H9 (cell line): ENCODE results near the gene ZNF480. TPM values are rescaled to one million over a fixed set of nuclear protein-coding genes. Genes with fewer than 3 reads are reported as not detected.

Experiments
- DNase-seq: peaks from one replicate; pipeline ENCODE4 v3.0.0-alpha.2; 2017
- H2AFZ ChIP-seq: one replicate; pipeline ENCODE4 v1.6.1; 2013; ENCODE audit warnings: mild to moderate bottlenecking, low read length, control low read depth, moderate library complexity
- H2AK5ac ChIP-seq: 2 replicates; pipeline ENCODE4 v1.6.1; 2013; ENCODE audit warnings: low read length, control low read depth, mixed read lengths; ENCODE audit not compliant: insufficient read length
- H2BK120ac ChIP-seq: one replicate; pipeline ENCODE4 v1.6.1; 2013; ENCODE audit warnings: low read depth, mild to moderate bottlenecking, low read length, control low read depth, inconsistent platforms; ENCODE audit not compliant: poor library complexity, severe bottlenecking
- H2BK12ac ChIP-seq: 2 replicates; pipeline ENCODE4 v1.6.1; 2013; ENCODE audit warnings: low read length, control low read depth, mixed read lengths, low read depth; ENCODE audit not compliant: insufficient read length
- H2BK15ac ChIP-seq: 2 replicates; pipeline ENCODE4 v1.6.1; 2013; ENCODE audit warnings: low read depth, low read length, control low read depth
- H2BK20ac ChIP-seq: one replicate; pipeline ENCODE4 v1.6.1; 2013; ENCODE audit warnings: low read depth, mild to moderate bottlenecking, low read length, control low read depth, inconsistent platforms; ENCODE audit not compliant: poor library complexity, severe bottlenecking
- H2BK5ac ChIP-seq: 2 replicates; pipeline ENCODE4 v1.6.1; 2013; ENCODE audit warnings: low read length, control low read depth, mixed read lengths; ENCODE audit not compliant: insufficient read length
- H3K14ac ChIP-seq: 2 replicates; pipeline ENCODE4 v1.6.1; 2013; ENCODE audit warnings: low read length, control low read depth; ENCODE audit not compliant: insufficient read depth
- H3K18ac ChIP-seq: 2 replicates; pipeline ENCODE4 v1.6.1; 2013; ENCODE audit warnings: low read depth, mild to moderate bottlenecking, mixed read lengths, low read length, control low read depth; ENCODE audit not compliant: insufficient read length
- H3K23ac ChIP-seq: 2 replicates; pipeline ENCODE4 v1.6.1; 2013; ENCODE audit warnings: low read length, control low read depth, mixed read lengths, low read depth; ENCODE audit not compliant: insufficient read length
- H3K23me2 ChIP-seq: 2 replicates; pipeline ENCODE4 v1.6.1; 2013; ENCODE audit warnings: low read depth, mild to moderate bottlenecking, mixed read lengths, low read length, control low read depth; ENCODE audit not compliant: insufficient read length, poor library complexity, severe bottlenecking
- H3K27ac ChIP-seq: 2 replicates; pipeline ENCODE4 v1.5.1; 2013; ENCODE audit warnings: low read length, control low read depth, mixed read lengths, low read depth; ENCODE audit not compliant: insufficient read length
- H3K27me3 ChIP-seq: 2 replicates; pipeline ENCODE4 v1.6.1; 2013; ENCODE audit warnings: low read length, control low read depth, inconsistent platforms; ENCODE audit not compliant: insufficient read depth
- H3K4ac ChIP-seq: 2 replicates; pipeline ENCODE4 v1.6.1; 2013; ENCODE audit warnings: low read depth, mild to moderate bottlenecking, control low read depth, inconsistent platforms, low read length, moderate library complexity
- H3K4me1 ChIP-seq: 2 replicates; pipeline ENCODE4 v1.6.1; 2013; ENCODE audit warnings: low read length, control low read depth, inconsistent platforms; ENCODE audit not compliant: insufficient read depth
- H3K4me2 ChIP-seq: 2 replicates; pipeline ENCODE4 v1.6.1; 2013; ENCODE audit warnings: low read length, control low read depth, mixed read lengths; ENCODE audit not compliant: insufficient read length, insufficient read depth
- H3K56ac ChIP-seq: 2 replicates; pipeline ENCODE4 v1.6.1; 2013; ENCODE audit warnings: low read depth, mild to moderate bottlenecking, mixed read lengths, low read length, control low read depth; ENCODE audit not compliant: insufficient read length
- H3K79me1 ChIP-seq: 2 replicates; pipeline ENCODE4 v1.6.1; 2013; ENCODE audit warnings: low read depth, mild to moderate bottlenecking, moderate library complexity, low read length, control low read depth, inconsistent platforms; ENCODE audit not compliant: insufficient read depth, poor library complexity, severe bottlenecking
- H3K79me2 ChIP-seq: 2 replicates; pipeline ENCODE4 v1.6.1; 2013; ENCODE audit warnings: low read length, control low read depth, inconsistent platforms; ENCODE audit not compliant: insufficient read depth
- H3K9ac ChIP-seq: 2 replicates; pipeline ENCODE4 v1.6.1; 2013; ENCODE audit warnings: low read length, control low read depth, mixed read lengths; ENCODE audit not compliant: insufficient read length; ENCODE audit errors: extremely low read depth
- H3K9me3 ChIP-seq: one replicate; pipeline ENCODE4 v1.6.1; 2013; ENCODE audit warnings: low read depth, low read length, inconsistent platforms; ENCODE audit not compliant: control insufficient read depth
- H3T11ph ChIP-seq: one replicate; pipeline ENCODE4 v1.6.1; 2013; ENCODE audit warnings: mild to moderate bottlenecking, low read length, control low read depth, inconsistent platforms
- H4K20me1 ChIP-seq: one replicate; pipeline ENCODE4 v1.6.1; 2013; ENCODE audit not compliant: control insufficient read depth, insufficient read length, insufficient read depth
- H4K5ac ChIP-seq: 2 replicates; pipeline ENCODE4 v1.6.1; 2013; ENCODE audit warnings: low read depth, mild to moderate bottlenecking, mixed read lengths, low read length, control low read depth; ENCODE audit not compliant: insufficient read length
- H4K8ac ChIP-seq: replicated peaks from 2 replicates; pipeline ENCODE4 v1.6.1; 2013; ENCODE audit warnings: low read length, control low read depth, mixed read lengths, low read depth; ENCODE audit not compliant: insufficient read length
- H4K91ac ChIP-seq: 2 replicates; pipeline ENCODE4 v1.6.1; 2013; ENCODE audit warnings: low read depth, mild to moderate bottlenecking, moderate library complexity, mixed read lengths, low read length, control low read depth; ENCODE audit not compliant: insufficient read length
- H3K27ac Mint-ChIP-seq, 3 experiments: 2 replicates in 2 of 3; 3 replicates in 1 of 3; pipeline ENCODE4 v1.8.0; 2020 to 2021; ENCODE audit warnings: mixed read lengths in 3 of 3, mild to moderate bottlenecking in 1 of 3, moderate library complexity in 1 of 3
- H3K27me3 Mint-ChIP-seq: 2 replicates; pipeline ENCODE4 v1.8.0; 2021; ENCODE audit warnings: low read depth, mild to moderate bottlenecking, moderate library complexity, mixed read lengths
- H3K36me3 Mint-ChIP-seq, 3 experiments: 2 replicates in 2 of 3; 3 replicates in 1 of 3; pipeline ENCODE4 v1.8.0; 2020 to 2021; ENCODE audit warnings: low read depth in 3 of 3, mixed read lengths in 3 of 3; ENCODE audit not compliant: insufficient read depth in 1 of 3
- H3K4me1 Mint-ChIP-seq, 2 experiments: 2 replicates each; pipeline ENCODE4 v1.8.0; 2020; ENCODE audit warnings: mixed read lengths in 2 of 2
- H3K4me3 Mint-ChIP-seq, 2 experiments: 2 replicates in 1 of 2; 3 replicates in 1 of 2; pipeline ENCODE4 v1.8.0; 2020 to 2021; ENCODE audit warnings: mild to moderate bottlenecking in 2 of 2, mixed read lengths in 2 of 2, moderate library complexity in 1 of 2
- H3K9me3 Mint-ChIP-seq, 2 experiments: 2 replicates in 1 of 2; 3 replicates in 1 of 2; pipeline ENCODE4 v1.8.0; 2020; ENCODE audit warnings: mild to moderate bottlenecking in 2 of 2, mixed read lengths in 2 of 2, moderate library complexity in 1 of 2
- CTCF ChIP-seq: fragments of 200-600 bp; sonication (generic); conservative IDR thresholded peaks from 3 replicates; pipeline ENCODE4 v1.8.0; 2021; ENCODE audit warnings: antibody characterized with exemption, mild to moderate bottlenecking
- WGBS: extraction: QIAGEN DNeasy Blood & Tissue Kit; methylation state at CpG from one replicate; pipeline ENCODE4 v1.1.7; 2013; ENCODE audit warnings: missing lambda C conversion rate, low lambda C conversion rate, mixed read lengths; ENCODE audit not compliant: insufficient read length; ENCODE audit errors: extremely low coverage; 5-methylcytosine and 5-hydroxymethylcytosine counted together
- total RNA-seq: library from RNA; stranded (reverse); gene quantifications from 2 replicates; pipeline ENCODE4 v1.2.1, GENCODE V29; 2021

The ZNF480 gene
- total RNA-seq, 1 experiment from 2014 or later, result 42.5 TPM

- WGBS, result no CpG with 5 or more reads among the region's 70 CpGs
These were observed 27.4 kb upstream of the ZNF480 start, which contains the start of gene ZNF766 for GRCh38 chr19:52269338-52270261. Gene ZNF766 (plus strand): TSS chr19:52269587. CDS start chr19:52269614, 27 bp downstream.

More at GRCh38 chr19:52269338-52270261, 27.4 kb upstream of the ZNF480 start, which contains the start of gene ZNF766:
- Mint-ChIP-seq H3K4me1 (peaks cover 20% of the 10 kb centered on the region in 2 experiments), H3K27me3 (no peaks in the 10 kb centered on the region), H3K27ac (peak within 1 kb of the TSS; percentile 26 to 99 (median 86)), H3K4me3 (peak within 1 kb of the TSS; percentile 91 to 94), H3K9me3 (peaks cover 4 to 15% of the 10 kb centered on the region in 2 experiments), H3K36me3 (peaks cover 38 to 41% (median 39%) of the 10 kb centered on the region in 3 experiments)
- no peak for TF ChIP-seq CTCF
- Histone ChIP-seq H3K27me3 (no peaks in the 10 kb centered on the region), H3K23me2 (peaks cover 6% of the 10 kb centered on the region), H3T11ph (no peak within 1 kb of the TSS), H4K8ac (peak within 1 kb of the TSS; percentile 81), H4K91ac (peak within 1 kb of the TSS; percentile 97), H3K4ac (peak within 1 kb of the TSS; percentile 53), H4K5ac (peak within 1 kb of the TSS; percentile 79), H3K4me1 (no peaks in the 10 kb centered on the region), H2BK20ac (no peak within 1 kb of the TSS), H4K20me1 (no peaks in the 10 kb centered on the region), H3K9ac (peak within 1 kb of the TSS; percentile 96), H3K14ac (peak within 1 kb of the TSS; percentile 100), H3K79me2 (peaks cover 36% of the 10 kb centered on the region), H3K9me3 (no peaks in the 10 kb centered on the region), H2AK5ac (no peak within 1 kb of the TSS), H2BK15ac (no peak within 1 kb of the TSS), H3K18ac (peak within 1 kb of the TSS; percentile 96), H3K4me2 (peak within 1 kb of the TSS; percentile 85), H2BK12ac (no peak within 1 kb of the TSS), H2BK120ac (peak within 1 kb of the TSS; percentile 97), H3K79me1 (peaks cover 18% of the 10 kb centered on the region), H2BK5ac (peak within 1 kb of the TSS; percentile 11), H2AFZ (peak within 1 kb of the TSS; percentile 66), H3K27ac (peak within 1 kb of the TSS; percentile 28), H3K56ac (no peak within 1 kb of the TSS), H3K23ac (no peak within 1 kb of the TSS)
- peak; percentile 97 for DNase-seq
